D721Med (cell line): ENCODE data around the gene TCTN1.

Experiments
- DNase-seq: peaks from one replicate; pipeline ENCODE4 v3.0.0; 2011; ENCODE audit warnings: low spot score; ENCODE audit not compliant: insufficient read length
- FAIRE-seq: peaks from 2 replicates; lab custom pipeline; 2011; peaks lifted over from hg19 to GRCh38; lab: Jason Lieb, UNC
- TF ChIP-seq, protein P1 (sequence below): IDR thresholded peaks from 2 replicates; pipeline ENCODE4 v1.5.1; 2012; ENCODE audit warnings: mild to moderate bottlenecking, control low read depth; ENCODE audit not compliant: insufficient read depth; ENCODE audit errors: missing control alignments

The TCTN1 gene

GRCh38 chr12:110684312-110684836, 70.4 kb downstream of the TCTN1 start:
- FAIRE-seq: no peak
- DNase-seq: no peak
- TF ChIP-seq, protein P1, sequence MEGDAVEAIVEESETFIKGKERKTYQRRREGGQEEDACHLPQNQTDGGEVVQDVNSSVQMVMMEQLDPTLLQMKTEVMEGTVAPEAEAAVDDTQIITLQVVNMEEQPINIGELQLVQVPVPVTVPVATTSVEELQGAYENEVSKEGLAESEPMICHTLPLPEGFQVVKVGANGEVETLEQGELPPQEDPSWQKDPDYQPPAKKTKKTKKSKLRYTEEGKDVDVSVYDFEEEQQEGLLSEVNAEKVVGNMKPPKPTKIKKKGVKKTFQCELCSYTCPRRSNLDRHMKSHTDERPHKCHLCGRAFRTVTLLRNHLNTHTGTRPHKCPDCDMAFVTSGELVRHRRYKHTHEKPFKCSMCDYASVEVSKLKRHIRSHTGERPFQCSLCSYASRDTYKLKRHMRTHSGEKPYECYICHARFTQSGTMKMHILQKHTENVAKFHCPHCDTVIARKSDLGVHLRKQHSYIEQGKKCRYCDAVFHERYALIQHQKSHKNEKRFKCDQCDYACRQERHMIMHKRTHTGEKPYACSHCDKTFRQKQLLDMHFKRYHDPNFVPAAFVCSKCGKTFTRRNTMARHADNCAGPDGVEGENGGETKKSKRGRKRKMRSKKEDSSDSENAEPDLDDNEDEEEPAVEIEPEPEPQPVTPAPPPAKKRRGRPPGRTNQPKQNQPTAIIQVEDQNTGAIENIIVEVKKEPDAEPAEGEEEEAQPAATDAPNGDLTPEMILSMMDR: no peak

- no peak for DNase-seq
- FAIRE-seq: no peak
- TF ChIP-seq, protein P1: no peak
Observed at GRCh38 chr12:110686294-110686903, 72.5 kb downstream of the TCTN1 start.

DNA sequence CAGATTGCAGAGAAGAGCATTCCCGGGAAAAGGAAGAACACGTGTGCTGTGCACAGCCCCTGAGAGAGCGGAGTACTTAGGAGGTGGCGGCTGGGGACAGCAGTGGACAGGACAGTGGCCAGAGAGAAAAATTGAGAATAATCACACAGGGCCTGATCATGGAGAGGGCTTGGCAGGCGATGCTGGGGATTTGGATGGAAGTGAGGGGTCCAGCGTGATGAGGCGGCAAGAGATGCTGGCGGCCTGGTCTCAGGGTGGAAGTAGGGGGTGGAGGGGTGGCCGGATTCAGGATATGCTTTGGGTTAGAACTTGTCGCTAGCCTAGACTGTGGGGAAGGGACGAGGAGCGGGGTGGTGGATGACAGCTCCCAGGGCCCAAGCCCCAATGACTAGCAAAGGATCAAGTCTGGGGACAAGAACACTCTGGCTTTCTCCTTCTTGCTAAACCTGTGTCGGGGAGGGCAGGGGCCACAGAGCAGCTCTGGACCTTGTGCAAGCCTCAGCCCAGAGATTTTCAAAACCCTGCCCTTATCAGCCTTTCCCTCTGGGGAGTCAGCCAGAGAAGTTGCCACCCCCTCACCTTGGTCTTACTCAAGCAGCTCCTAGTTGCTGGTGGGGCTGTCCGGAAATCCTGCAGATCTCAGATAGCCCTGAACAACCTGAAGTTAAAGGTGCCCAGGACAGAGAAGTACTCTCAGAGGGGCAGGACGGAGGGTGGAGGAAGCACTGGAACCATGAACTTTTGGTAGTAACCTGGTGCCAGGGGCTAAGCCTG, 73.7 kb downstream of the TCTN1 start:
- no peak for DNase-seq
- FAIRE-seq: no peak
- TF ChIP-seq, protein P1: no peak

- FAIRE-seq: no peak
- no peak for DNase-seq
- TF ChIP-seq, protein P1: no peak
Observed at GRCh38 chr12:110688446-110689280, 74.7 kb downstream of the TCTN1 start, which contains the start of gene HVCN1. Gene HVCN1 (minus strand): TSS chr12:110689115. CDS start chr12:110683245, 5,870 bp downstream.

- TF ChIP-seq, protein P1: no peak
- peak; percentile 42 for DNase-seq
- no peak for FAIRE-seq
Observed at GRCh38 chr12:110689281-110690126, 75.6 kb downstream of the TCTN1 start.

DNA sequence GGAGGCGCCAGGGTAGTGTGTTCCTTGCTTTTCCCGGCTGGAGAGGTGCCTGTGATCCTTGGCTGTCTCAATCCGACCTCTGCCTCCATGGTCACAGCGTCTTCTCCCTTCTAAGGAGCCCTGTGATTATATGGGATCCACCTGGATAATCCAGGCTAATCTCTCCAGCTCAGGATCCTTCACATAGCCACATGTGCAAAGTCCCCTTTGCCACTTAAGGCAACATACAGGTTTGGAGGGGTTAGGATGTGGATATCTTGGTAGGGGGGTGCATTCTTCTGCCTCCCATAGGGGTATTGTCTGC, 76.2 kb downstream of the TCTN1 start:
- DNase-seq (peak; percentile 72), FAIRE-seq (peak; percentile 80)
- TF ChIP-seq, protein P1: no peak
